Progenitor cell of endocrine pancreas (in vitro differentiated cells): Measurements from ENCODE around the gene PRKCH. TPM values are rescaled to one million over a fixed set of nuclear protein-coding genes. Genes with fewer than 3 reads are reported as not detected.
"Not testable (repeated sequence)": the region's sequence is repeated elsewhere in the genome, so short reads cannot be mapped to it uniquely, and the experiment has no call there.

ENCODE experiments used
- DNase-seq: peaks from one replicate; pipeline ENCODE4 v3.0.0; 2021; ENCODE audit warnings: low spot score; ENCODE audit not compliant: unreplicated experiment
- H3K27ac Mint-ChIP-seq: 2 replicates; pipeline ENCODE4 v1.8.0; 2021; ENCODE audit warnings: mild to moderate bottlenecking, moderate library complexity, mixed read lengths
- H3K27me3 Mint-ChIP-seq: 2 replicates; pipeline ENCODE4 v1.8.0; 2021; ENCODE audit warnings: mixed read lengths
- H3K36me3 Mint-ChIP-seq: 2 replicates; pipeline ENCODE4 v1.8.0; 2022; ENCODE audit warnings: mixed read lengths; ENCODE audit not compliant: insufficient read depth
- H3K4me1 Mint-ChIP-seq: 2 replicates; pipeline ENCODE4 v1.8.0; 2021; ENCODE audit warnings: low read depth, mixed read lengths
- H3K4me3 Mint-ChIP-seq: 2 replicates; pipeline ENCODE4 v1.8.0; 2021; ENCODE audit warnings: low read depth, mild to moderate bottlenecking, moderate library complexity, mixed read lengths
- H3K9me3 Mint-ChIP-seq: 2 replicates; pipeline ENCODE4 v1.8.0; 2021; ENCODE audit warnings: low read depth, mixed read lengths
- CTCF ChIP-seq: fragments of 200-600 bp; sonication (generic); IDR thresholded peaks from one replicate; pipeline ENCODE4 v1.5.0; 2021; ENCODE audit warnings: antibody characterized with exemption, mild to moderate bottlenecking; ENCODE audit not compliant: unreplicated experiment
- total RNA-seq: library from RNA; stranded (reverse); gene quantifications from 2 replicates; pipeline ENCODE4 v1.2.1, GENCODE V29; 2021

Gene PRKCH
- total RNA-seq, 1 donor from 2014 or later, result 4.5 TPM

GRCh38 chr14:61319706-61320105, 1.7 kb upstream of the PRKCH start:
- Mint-ChIP-seq H3K27ac (no peak overlapping the region), H3K27me3 (peaks cover 30% of the 10 kb centered on the region), H3K9me3 (no peaks in the 10 kb centered on the region), H3K36me3 (no peaks in the 10 kb centered on the region), H3K4me3 (no peak overlapping the region), H3K4me1 (peaks cover 4% of the 10 kb centered on the region)
- DNase-seq, result no peak
- no peak for TF ChIP-seq CTCF

GRCh38 chr14:61320170-61320569, 1.2 kb upstream of the PRKCH start:
- DNase-seq, H3K4me3 Mint-ChIP-seq, H3K9me3 Mint-ChIP-seq, H3K27ac Mint-ChIP-seq, H3K36me3 Mint-ChIP-seq, H3K4me1 Mint-ChIP-seq: not testable (repeated sequence)
- H3K27me3 Mint-ChIP-seq, result peaks cover 30% of the 10 kb centered on the region

GRCh38 chr14:61320806-61321384, 484 bp upstream of the PRKCH start:
- H3K27ac Mint-ChIP-seq, result no peak overlapping the region
- peaks cover 30% of the 10 kb centered on the region for H3K27me3 Mint-ChIP-seq
- H3K4me3 Mint-ChIP-seq, result peak overlapping the region; percentile 79
- H3K36me3 Mint-ChIP-seq, result no peaks in the 10 kb centered on the region
- no peak for TF ChIP-seq CTCF
- H3K4me1 Mint-ChIP-seq, result peaks cover 4% of the 10 kb centered on the region
- peaks cover 6% of the 10 kb centered on the region for H3K9me3 Mint-ChIP-seq
- no peak for DNase-seq

GRCh38 chr14:61322011-61322798, 826 bp downstream of the PRKCH start:
- H3K27me3 Mint-ChIP-seq, result peaks cover 30% of the 10 kb centered on the region
- no peak for DNase-seq
- peaks cover 6% of the 10 kb centered on the region for H3K4me1 Mint-ChIP-seq
- TF ChIP-seq CTCF, result no peak
- peak overlapping the region; percentile 78 for H3K4me3 Mint-ChIP-seq
- peak overlapping the region; percentile 81 for H3K27ac Mint-ChIP-seq
- H3K36me3 Mint-ChIP-seq, result no peaks in the 10 kb centered on the region
- H3K9me3 Mint-ChIP-seq, result peaks cover 6% of the 10 kb centered on the region

GRCh38 chr14:61322799-61323290, 1.5 kb downstream of the PRKCH start:
- peaks cover 8% of the 10 kb centered on the region for H3K4me1 Mint-ChIP-seq
- no peak for TF ChIP-seq CTCF

More at GRCh38 chr14:61322799-61323290, 1.5 kb downstream of the PRKCH start:
- H3K9me3 Mint-ChIP-seq, result peaks cover 6% of the 10 kb centered on the region
- H3K36me3 Mint-ChIP-seq, result no peaks in the 10 kb centered on the region
- DNase-seq, result no peak
- H3K27ac Mint-ChIP-seq, result peak overlapping the region; percentile 81
- H3K27me3 Mint-ChIP-seq, result peaks cover 30% of the 10 kb centered on the region
- H3K4me3 Mint-ChIP-seq, result peak overlapping the region; percentile 78
